CD4-positive, alpha-beta T cell treated with Interleukin-17A for 1 hour (primary cell): ENCODE results near the gene SULT1A2.
"Not testable (repeated sequence)": the region's sequence is repeated elsewhere in the genome, so short reads cannot be mapped to it uniquely, and the experiment has no call there.

ENCODE experiments used
- DNase-seq: peaks from one replicate; pipeline ENCODE4 v3.0.0-alpha.2; 2020

The SULT1A2 gene

DNA sequence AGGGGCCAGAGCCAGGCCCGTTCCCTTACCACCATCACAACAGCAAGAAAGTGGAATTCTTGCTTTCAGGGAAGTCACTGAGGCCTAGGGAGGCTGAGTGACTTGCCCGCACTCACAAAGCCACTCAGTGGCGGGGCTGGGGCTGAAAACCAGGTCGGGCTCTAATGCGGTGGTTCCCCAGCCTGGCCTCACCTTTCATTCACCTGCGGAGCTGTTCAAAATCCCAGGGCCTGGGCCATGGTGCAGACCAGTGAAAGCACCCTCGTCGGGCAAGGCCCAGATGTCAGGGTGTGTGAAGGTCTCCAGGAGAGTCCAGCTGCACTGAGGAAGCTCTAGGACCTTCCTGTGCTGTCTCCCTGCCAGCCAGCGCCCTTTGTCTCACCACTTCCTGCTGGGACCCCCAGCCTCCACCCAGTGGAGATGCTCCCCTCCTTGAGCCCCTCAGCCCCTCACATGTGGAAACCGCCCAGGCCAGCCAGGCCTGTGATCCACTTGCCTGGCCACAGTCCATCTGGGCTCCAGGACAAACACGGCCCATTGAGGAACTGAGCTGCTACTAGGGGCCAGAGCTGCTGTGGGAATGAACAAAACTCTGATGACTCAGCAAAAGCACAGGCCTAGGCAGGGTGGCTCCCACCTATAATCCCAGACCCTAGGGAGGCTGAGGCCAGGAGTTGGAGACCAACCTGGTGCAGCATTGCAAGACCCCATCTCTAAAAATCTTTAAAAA is 12.2 kb upstream of the SULT1A2 start:
- DNase-seq: not testable (repeated sequence)

DNA sequence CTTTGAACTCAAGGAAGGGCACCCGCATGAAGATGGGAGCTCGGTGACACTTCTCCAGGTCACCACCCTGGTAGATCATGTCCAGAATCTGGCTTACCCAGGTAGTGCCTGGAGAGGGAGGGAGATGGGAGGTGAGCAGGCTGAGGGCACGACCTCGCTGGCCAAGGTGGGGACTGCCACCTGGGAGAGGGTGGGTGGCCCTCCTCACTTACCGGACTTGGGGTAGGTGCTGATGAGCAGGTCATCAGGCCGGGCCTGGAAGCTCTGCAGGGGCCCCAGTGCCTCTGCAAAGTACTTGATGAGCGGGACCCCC is 11.6 kb upstream of the SULT1A2 start:
- not testable (repeated sequence) for DNase-seq

DNA sequence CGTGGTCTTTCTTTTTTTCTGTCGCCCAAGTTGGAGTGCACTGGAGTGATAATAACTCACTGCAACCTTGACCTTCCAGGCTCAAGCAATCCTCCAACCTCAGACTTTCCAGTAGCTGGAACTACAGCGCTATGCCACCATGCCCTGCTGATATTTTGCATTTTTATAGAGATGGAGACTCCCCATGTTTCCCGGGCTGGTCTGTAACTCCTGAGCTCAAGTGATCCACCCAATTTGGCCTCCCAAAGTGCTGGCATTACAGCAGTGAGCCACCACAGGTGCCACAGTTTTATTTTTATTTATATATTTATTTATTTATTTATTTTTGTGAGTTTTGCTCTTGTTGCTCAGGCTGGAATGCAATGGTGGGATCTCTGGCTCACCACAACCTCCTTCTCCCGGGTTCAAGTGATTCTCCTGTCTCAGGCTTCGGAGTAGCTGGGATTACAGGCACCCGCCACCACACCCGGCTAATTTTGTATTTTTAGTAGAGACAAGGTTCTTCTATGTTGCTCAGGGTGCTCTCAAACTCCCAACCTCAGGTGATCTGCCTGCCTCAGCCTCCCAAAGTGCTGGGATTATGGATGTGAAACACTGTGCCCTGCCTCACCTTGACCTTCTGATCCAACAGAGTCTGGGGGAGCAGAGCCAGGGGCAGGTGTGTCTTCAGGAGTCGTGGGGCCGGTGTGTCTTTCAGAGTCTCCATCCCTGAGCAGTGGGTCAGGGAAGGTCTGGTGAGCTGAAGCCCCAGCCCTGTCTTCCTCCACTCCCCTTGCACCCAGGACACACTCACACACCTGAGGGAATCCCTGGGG is 11.0 kb upstream of the SULT1A2 start:
- DNase-seq: not testable (repeated sequence)

- DNase-seq: no peak
Measured at GRCh38 chr16:28607116-28607623, 10.3 kb upstream of the SULT1A2 start.

DNA sequence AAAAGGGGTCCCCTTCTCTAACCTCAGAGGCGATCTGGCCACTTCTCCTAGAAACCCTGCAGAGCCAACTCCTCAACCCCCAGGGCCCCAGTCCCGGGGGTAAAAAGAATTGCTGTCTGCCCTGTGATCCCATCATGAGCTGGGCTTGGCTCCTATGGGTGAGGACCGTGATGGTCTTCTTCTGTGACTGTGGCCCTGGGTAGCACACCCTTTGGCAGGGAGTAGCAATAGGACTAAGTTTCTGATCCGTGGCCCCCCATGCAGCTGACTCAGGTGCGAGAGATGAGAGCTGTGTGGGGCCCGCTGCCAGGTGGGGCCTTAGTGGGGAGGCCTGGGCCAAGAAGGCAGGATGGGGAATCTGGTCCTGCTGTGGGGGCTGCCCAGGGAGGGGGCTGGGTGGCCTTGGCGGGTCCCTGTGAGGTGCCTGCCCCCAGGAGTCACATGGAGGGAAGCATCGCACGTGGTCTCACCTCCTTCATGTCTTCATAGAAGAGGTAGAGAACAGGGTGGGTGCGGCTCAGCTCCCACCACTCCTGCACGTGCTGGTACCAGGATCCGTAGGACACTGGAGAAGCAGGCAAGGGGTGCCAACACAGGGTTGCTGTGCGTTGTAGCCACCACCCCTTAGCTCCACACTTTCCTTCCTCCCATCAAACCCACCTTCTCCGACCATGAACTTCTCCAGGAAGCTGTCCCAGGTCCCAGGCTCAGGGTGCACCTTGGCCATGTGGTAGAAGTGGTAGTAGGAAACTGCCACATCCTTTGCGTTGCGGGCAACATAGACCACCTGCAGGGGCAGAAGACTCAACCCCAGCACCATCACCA is 9.7 kb upstream of the SULT1A2 start:
- no peak for DNase-seq

DNA sequence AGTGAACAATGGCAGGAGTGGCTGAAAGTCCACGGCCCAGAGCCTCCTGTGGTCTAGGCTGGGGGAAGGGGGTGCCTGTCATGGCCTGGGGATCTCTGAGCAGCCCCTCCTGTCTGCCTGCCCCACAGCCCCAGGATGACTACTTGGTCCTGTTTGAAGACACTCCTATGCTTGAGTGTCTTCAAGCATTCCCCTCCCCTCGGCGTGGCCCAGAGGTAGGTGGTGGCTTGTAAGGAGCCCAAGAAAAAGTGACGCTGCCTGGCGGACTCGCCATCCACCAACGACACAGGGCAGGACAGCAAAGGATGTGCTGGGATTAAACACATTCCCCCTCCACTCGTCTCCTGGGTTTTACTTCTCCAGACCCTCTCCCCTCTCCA is 7.3 kb upstream of the SULT1A2 start:
- DNase-seq: no peak

- DNase-seq: no peak
Measured at GRCh38 chr16:28603381-28604185, 6.7 kb upstream of the SULT1A2 start.

DNA sequence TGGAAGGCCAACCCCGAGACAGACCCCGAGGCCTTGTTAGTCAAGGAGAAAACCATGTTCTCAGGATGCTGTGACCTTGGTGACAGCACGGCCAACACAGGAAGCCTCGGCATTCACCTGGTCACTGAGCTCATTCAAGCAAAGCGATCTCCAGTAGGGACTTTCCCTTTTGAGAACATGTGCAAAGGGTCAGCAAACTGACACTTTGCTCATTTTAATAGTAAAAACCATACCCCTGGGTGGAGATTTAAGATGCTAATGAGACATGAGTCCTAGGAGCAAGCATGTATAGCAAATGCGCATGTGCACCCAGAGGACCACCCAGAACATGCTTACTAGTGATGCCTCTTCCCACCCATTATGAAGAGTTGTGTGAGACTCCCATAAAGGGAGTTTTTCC is 5.7 kb upstream of the SULT1A2 start:
- no peak for DNase-seq

DNA sequence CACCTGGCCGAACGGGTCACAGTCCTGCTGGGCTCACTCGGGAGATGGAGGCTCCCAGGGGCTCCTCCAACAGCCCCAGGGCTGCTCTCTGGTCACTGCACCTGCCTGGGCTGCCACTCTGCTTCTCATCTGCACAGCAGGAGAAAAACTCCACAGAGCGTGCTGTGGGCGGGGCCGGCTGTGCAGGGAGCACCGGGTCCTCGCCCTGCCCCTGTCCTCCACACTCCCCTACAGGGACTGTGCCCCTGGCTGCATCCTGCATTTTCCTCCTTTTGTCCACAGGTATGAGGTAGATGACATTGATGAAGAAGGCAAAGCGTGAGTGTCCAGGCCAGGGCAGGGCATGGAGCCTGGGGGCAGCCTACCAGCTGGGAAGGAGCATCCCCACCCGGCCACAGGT is 5.2 kb upstream of the SULT1A2 start:
- not testable (repeated sequence) for DNase-seq

DNA sequence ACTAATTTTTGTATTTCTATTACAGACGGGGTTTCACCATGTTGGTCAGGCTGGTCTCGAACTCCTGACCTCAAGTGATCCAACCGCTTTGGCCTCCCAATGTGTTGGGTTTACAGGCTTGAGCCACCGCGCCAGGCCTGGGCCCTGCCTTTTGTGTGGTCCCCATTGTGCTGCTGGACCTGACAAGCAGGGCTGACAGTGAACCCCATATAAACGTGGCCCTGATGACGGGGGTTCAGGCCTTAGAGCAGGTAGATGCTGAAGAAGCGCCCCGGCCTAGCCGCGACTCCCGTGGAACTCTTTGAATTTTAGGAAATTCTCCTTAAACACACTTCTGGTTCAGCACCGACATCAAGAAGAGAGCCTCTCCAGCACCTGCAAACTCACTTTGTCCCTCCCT is 4.7 kb upstream of the SULT1A2 start:
- not testable (repeated sequence) for DNase-seq

DNA sequence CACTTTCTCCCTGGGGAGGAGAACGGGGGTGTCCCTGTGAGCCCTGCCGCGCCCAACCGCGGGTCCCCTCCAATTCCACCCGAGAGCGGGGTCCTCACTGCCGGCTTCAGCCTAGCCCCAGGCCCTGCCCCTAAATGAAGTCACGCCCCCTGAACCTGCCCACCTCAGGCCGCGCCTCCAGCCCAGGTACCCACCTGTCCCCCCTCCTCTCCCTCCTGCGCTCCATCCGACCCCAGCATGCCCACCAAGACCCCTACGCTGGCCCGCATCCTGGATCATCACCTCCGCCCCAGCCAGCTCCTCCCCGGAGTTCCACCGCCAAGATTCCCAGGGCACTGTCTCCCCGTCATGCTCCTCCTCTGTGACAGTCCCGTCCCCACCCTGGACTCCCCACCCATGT is 4.1 kb upstream of the SULT1A2 start:
- not testable (repeated sequence) for DNase-seq

DNA sequence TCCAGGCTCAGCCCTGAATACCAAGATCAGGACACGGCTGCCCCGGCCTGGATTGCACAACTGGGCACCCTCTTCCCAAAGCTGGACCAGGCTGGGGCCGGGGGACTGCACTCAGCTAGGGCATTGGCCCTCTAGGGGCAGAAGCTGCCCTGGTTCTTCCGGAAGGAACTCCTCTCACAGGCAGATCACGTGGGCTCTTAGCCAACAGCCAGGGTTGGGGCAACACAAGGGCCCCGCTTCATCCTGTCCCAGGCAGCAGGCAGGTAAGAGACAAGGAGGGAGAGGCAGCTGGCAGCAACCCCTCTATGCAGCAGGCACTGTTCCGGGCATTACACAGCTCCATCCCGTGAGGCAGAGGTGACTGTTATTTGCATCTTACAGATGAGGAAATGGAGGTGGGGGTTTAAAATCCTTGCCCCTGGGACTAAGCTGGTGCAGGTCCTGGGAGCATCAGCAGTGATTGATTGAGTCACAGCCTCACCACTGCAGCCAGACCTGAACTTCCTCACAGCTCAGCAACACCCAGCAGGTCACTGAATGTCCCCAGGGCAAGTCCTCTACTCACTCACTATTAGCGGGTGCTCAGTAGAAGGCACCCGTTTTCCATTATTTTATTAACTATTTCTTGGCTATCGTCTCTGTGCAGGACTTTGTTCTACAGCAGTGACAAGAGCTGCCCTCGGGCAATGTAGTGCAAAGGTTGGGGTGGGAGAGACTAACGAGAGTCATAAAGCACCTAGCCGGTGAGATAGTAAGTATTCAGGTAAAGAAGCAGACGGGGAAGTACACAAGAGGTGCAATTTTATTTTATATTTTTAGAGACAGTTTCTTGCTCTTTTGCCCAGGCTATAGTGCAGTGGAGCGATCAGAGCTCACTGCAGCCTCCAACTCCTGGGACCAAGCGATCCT is 2.8 kb upstream of the SULT1A2 start:
- not testable (repeated sequence) for DNase-seq

DNA sequence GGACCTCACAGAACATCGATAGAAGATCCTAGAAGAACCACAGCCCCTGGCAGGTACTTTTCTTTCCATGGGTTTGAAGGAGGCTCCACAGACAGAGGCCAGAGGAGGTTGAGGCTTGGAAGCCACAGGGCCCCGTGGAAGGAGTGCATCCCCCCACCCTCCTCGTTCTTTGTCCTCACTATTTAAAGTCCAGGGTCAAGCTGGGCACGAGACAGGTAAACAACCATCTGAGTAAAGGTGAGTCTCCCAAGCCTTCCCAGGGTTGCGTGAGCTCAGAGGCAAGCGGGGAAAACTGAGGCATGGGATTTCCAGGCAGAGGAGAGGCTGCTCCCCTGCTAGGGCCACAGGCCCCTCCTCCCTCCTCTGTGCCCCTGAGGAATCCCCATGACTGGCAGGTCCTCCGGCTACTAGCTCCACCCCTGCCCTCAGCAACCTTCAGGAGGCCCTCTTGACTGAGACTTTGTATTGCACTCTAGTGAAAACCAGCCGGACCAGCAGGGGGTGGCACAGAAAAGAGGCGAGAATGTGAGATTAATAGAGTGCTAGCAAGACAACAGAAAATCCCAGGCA is 927 bp upstream of the SULT1A2 start:
- DNase-seq: no peak

DNA sequence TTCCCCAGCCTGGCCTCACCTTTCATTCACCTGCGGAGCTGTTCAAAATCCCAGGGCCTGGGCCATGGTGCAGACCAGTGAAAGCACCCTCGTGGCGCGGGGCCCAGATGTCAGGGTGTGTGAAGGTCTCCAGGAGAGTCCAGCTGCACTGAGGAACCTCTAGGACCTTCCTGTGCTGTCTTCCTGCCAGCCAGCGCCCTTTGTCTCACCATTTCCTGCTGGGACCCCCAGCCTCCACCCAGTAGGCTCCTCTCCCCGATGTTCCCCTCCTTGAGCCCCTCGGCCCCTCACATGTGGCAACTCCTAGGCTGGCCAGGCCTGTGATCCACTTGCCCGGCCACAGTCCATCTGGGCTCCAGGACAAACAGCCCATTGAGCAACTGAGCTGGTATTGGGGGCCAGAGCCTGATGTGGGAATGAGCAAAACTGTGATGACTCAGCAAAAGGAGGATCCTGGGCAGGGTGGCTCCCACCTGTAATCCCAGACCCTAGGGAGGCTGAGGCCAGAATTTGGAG is 677 bp downstream of the SULT1A2 start:
- DNase-seq: no peak

DNA sequence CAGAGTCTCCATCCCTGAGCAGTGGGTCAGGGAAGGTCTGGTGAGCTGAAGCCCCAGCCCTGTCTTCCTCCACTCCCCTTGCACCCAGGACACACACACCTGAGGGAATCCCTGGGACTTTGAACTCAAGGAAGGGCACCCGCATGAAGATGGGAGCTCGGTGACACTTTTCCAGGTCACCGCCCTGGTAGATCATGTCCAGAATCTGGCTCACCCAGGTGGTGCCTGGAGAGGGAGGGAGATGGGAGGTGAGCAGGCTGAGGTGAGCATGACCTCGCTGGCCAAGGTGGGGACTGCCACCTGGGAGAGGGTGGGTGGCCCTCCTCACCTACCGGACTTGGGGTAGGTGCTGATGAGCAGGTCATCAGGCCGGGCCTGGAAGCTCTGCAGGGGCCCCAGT is 1.4 kb downstream of the SULT1A2 start:
- DNase-seq: not testable (repeated sequence)

- no peak for DNase-seq
Measured at GRCh38 chr16:28592979-28593553, 3.8 kb downstream of the SULT1A2 start.

DNA sequence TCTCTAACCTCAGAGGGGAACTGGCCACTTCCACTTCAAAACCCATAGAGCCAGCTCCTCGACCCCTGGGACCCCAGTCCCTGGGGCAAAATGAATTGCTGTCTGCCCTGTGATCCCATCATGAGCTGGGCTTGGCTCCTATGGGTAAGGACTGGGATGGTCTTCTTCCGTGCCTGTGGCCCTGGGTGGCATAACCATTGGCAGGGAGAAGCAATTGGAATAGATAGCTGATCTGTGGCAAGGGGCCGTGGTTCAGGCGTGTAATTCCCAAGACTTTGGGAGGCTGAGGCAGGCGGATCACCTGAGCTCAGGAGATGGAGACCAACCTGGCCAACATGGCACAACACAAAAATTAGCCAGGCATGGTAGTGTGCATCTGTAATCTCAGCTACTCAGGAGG is 4.3 kb downstream of the SULT1A2 start:
- no peak for DNase-seq

GRCh38 chr16:28591355-28591754 is 5.5 kb downstream of the SULT1A2 start:
- no peak for DNase-seq

- no peak for DNase-seq
Measured at GRCh38 chr16:28590384-28591340, 6.2 kb downstream of the SULT1A2 start.
